HFF-Myc (cell line): ENCODE measurements around the gene IL1RAPL2.

Experiments
- DNase-seq: peaks from one replicate; pipeline ENCODE4 v3.0.0-alpha.2; 2011; ENCODE audit warnings: low read depth; ENCODE audit errors: extremely low read depth
- H3K4me3 ChIP-seq: replicated peaks from 2 replicates; pipeline ENCODE4 v1.5.1; 2011; ENCODE audit warnings: low read depth, mild to moderate bottlenecking, control low read depth, low read length
- TF ChIP-seq, protein P1 (sequence below): IDR thresholded peaks from 2 replicates; pipeline ENCODE4 v1.5.1; 2012; ENCODE audit warnings: mild to moderate bottlenecking, low read depth, low read length, control low read depth; ENCODE audit errors: missing control alignments

IL1RAPL2 gene

DNA sequence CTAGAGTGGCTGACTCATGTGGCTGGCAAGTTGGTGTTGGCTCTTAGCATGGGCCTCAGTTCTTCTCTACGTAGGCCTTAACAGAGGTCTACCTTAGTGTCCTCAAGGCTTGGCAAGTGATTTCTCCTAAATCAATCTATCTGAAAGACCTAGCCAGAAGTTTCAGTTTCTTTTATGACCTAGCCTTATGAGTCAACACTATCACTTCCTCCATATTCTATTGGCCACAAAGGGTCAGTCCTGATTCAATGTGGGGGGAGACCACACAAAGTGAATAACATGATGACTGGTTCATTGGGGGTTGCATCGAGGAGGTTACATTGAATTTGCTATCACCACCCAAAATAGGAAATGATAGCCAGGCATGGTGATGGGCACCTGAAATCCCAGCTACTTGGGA lies 1250.5 kb downstream of the IL1RAPL2 start:
- H3K4me3 ChIP-seq: no peak overlapping the region
- no peak for DNase-seq
- TF ChIP-seq, protein P1, sequence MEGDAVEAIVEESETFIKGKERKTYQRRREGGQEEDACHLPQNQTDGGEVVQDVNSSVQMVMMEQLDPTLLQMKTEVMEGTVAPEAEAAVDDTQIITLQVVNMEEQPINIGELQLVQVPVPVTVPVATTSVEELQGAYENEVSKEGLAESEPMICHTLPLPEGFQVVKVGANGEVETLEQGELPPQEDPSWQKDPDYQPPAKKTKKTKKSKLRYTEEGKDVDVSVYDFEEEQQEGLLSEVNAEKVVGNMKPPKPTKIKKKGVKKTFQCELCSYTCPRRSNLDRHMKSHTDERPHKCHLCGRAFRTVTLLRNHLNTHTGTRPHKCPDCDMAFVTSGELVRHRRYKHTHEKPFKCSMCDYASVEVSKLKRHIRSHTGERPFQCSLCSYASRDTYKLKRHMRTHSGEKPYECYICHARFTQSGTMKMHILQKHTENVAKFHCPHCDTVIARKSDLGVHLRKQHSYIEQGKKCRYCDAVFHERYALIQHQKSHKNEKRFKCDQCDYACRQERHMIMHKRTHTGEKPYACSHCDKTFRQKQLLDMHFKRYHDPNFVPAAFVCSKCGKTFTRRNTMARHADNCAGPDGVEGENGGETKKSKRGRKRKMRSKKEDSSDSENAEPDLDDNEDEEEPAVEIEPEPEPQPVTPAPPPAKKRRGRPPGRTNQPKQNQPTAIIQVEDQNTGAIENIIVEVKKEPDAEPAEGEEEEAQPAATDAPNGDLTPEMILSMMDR: no peak
